NCI-H187 treated with DMSO at 0.1 percent for 48 hours (cell line): Measurements from ENCODE around the gene RAB3IP.
"Not testable (repeated sequence)": the region's sequence is repeated elsewhere in the genome, so short reads cannot be mapped to it uniquely, and the experiment has no call there.

Experiments
- DNase-seq: peaks from one replicate; lab custom pipeline; 2025; lab: John Stamatoyannopoulos, UW

Gene RAB3IP

GRCh38 chr12:69756088-69756755 is 17.6 kb downstream of the RAB3IP start:
- DNase-seq, result no peak

- DNase-seq, result no peak
Observed at GRCh38 chr12:69758105-69758504, 19.4 kb downstream of the RAB3IP start.

DNA sequence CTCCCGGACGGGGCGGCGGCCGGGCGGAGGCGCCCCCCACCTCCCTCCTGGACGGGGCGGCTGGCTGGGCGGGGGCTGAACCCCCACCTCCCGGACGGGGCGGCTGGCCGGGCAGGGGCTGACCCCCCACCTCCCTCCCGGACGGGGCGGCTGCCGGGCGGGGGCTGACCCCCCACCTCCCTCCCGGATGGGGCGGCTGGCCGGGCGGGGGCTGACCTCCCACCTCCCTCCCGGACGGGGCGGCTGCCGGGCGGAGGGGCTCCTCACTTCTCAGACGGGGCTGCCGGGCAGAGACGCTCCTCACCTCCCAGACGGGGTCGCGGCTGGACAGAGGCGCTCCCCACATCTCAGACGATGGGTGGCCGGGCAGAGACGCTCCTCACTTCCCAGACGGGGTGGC is 20.9 kb downstream of the RAB3IP start:
- not testable (repeated sequence) for DNase-seq

DNA sequence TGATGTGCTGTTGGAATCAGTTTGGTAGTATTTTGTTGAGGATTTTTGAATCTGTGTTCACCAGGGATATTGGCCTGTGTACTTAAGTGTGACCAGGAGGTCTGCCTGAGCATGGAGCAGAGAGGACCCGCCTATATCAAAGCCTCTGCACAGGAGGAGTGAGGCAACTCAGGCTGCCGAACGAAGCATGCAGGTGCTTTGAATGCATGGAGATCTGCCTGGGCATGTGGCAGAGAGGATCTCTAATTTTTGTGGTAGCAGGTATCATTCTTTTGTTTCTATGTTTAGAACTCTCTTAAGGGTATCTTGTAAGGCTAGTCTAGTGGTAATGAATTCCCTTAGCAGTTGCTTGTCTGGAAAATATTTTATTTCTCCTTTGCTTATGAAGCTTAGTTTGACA is 26.9 kb downstream of the RAB3IP start:
- no peak for DNase-seq

DNA sequence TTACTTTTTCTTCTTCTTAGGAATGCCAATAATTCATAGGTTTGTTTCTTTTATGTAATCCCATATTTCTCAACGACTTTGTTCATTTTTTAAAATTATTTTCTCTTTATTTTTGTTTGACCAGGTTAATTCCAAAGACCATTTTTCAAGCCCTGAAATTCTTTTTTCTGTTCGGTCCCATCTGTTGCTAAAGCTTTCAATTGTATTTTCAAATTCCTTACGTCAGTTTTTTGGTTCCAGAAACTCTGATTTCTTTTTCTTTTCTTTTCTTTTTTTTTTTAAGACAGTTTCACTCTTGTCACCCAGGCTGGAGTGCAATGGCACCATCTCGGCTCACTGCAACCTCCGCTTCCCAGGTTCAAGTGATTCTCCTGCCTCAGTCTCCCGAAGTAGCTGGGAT is 27.6 kb downstream of the RAB3IP start:
- DNase-seq, result no peak

DNA sequence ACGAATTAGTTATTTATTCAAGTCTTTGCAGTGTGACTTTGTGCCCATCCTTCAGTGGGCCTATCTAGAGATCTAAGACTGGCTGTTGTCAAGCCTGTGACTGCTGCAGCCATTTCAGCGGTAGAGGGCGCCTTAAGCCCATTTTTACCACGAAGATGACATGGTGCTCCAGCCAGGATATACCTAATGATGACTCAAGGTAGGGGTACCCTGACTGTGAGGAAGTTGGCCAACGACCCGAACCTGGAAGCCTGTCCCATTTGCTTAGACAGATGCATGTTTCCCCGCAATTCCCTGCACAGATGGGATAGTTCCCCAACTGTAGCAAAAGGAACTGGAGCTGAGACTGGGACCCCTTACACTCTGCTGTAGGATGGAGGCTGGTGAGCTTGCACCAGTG is 41.3 kb downstream of the RAB3IP start:
- DNase-seq, result peak; percentile 41

DNA sequence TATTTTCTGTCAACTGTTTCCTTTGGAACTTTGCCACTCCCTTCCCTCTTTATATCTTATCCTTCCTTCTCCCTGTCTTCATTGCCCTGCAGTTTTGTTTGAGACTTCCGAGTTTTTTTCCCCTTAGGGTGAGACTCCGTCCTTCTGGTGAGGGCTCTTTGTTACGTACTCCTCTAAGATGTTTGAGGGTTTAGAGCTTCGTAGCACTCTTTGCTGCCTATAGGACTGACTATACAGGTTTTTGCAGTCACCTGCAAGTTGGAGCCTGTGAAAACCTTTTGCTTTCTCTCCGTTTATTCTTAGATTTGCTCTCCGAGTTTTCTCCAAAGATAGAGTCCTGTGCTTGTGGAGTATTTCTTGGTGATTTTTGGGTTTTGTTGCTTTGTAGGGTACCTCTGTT is 44.7 kb downstream of the RAB3IP start:
- no peak for DNase-seq

DNA sequence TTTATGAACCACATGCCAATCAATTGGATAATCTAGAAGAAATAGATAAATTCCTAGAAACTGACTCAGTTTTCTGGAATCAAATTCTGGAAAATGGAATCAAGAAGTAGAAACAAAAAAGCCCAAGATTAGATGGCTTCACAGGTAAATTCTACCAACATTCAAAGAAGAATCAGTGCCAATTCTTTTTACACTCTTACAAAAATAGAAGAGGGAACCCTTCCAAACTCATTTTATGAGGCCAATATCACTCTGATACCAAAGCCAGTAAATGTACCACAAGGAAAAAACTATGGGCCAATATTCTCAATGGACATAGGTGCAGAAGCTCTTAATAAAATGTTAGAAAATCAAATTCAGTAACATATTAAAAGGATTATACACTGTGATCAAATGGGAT is 50.7 kb downstream of the RAB3IP start:
- no peak for DNase-seq

- DNase-seq, result no peak
Observed at GRCh38 chr12:69792533-69792932, 53.9 kb downstream of the RAB3IP start.

- DNase-seq, result not testable (repeated sequence)
Observed at GRCh38 chr12:69807101-69807897, 68.6 kb downstream of the RAB3IP start.

GRCh38 chr12:69810870-69811498 is 72.3 kb downstream of the RAB3IP start:
- DNase-seq, result no peak

DNA sequence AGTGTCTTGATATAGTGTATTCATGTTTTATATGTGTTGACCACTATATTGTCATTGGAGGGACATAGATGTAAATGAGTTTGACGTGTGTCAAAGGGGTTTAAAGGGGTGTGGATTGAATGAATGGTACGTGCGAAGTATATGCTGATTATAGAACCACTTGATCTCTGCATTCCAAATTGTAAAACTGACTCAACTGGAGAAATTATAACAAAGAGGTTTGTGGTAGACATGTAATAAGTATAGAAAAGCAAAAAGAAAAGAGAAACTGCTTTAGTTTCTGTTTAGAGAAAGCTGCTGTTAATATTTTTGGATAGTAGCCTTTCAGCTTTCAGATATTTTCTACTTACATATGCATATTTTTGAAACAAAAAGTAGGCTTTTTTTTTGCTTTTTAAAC is 77.4 kb downstream of the RAB3IP start:
- DNase-seq, result no peak

DNA sequence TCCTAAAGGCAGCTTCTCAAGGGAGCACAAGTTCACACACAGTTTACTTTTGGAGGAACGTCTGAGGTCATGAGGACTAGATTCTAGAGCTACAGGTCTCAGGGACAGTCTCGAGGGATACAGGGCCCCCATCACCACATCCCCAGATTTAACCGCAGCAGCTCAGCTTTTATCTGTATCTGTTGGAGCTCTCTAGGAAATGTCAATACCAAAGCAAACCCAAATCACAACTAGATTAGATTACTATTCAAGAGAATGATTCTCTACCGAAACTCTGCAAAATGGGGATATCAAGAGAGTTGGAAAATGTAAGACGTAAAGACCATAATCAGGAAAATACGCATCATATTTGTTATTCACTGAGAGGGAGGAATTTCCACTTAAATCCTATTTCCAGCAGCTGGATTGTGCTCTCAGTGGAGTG is 82.4 kb downstream of the RAB3IP start:
- DNase-seq, result no peak

GRCh38 chr12:69821456-69822159 is 82.9 kb downstream of the RAB3IP start:
- DNase-seq, result no peak

DNA sequence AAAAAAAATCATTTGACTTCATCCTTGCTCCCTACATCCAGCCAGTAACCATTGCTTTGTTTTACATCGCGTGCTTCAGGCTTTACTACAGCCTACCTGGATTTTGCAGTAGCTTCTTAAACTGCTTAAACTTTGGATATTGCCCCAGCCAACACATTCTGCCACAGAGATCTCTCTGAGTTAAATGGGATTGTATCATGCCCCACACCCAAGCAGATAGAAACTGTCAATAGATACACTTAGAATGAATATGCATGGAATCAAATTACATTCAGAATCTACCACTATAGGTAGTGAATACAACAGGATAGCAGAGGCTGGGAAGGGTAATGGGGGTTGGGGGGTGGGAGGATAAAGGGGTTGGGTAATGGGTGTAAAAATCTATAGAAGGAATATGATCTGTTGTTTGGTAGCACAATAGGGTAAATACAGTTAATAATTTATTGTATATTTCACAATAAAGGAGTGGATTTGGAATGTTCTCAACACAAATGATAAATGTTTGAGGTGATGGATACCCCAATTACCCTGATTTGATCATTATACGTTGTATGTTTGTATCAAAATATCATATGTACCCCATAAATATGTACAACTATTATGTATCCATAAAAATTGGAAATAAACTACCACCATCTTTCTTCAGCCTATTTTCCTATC is 83.7 kb downstream of the RAB3IP start:
- no peak for DNase-seq

GRCh38 chr12:69824028-69824427 is 85.4 kb downstream of the RAB3IP start:
- DNase-seq, result no peak

- DNase-seq, result no peak
Observed at GRCh38 chr12:69824966-69825560, 86.4 kb downstream of the RAB3IP start, which contains the start of gene MYRFL. MYRFL (plus strand) TSS chr12:69825227; CDS start chr12:69825518, 291 bp downstream.

- no peak for DNase-seq
Observed at GRCh38 chr12:69828897-69829296, 90.2 kb downstream of the RAB3IP start.

GRCh38 chr12:69833696-69834095 is 95.0 kb downstream of the RAB3IP start:
- no peak for DNase-seq

- DNase-seq, result no peak
Observed at GRCh38 chr12:69834147-69834546, 95.5 kb downstream of the RAB3IP start.

GRCh38 chr12:69834576-69834975 is 95.9 kb downstream of the RAB3IP start:
- DNase-seq, result no peak
